ENCODE data around the gene LEO1. TPM values are rescaled to one million over a fixed set of nuclear protein-coding genes. Genes with fewer than 3 reads are reported as not detected.
A peak's percentile ranks its signal among the peaks of the same experiment; 100 is the strongest.

Gene LEO1
- total and polyA plus RNA-seq, 10 of the 15 experiments (the other 5 are each of a cell fraction or from before 2014, with no cell fraction given), result 13.6 to 50.6 (median 32.4) TPM

DNA sequence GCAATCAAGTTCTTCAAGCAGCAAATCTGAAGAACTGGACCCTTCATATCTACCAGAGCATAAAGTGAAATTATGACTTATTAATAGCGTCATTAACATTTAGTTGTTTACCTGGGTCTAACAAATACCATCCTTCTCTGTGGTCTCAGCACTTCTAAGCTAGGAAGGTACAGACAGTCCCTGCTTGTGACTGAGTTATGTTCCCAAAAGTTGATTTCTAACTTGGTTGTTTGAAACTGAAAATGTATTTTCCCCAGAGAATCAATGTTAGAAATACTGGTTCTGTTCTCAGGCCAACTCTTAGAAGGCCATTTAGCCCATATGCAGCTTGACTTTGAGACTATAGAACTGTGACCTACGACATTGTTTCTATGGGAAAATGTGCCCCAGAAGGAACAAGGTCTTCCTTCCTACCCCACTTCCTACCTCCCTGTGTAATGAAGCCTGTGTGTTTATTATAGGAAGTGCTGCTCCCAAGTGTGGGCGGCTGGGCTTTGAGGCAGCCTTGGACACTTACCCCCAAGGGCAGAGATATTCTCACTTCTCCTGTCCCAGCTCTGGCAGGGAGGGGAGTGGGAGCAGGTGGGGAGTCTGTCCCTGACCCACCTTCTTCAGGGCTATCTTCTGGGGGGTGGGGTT lies 35.2 kb upstream of the LEO1 start:
- H2AFZ ChIP-seq (ENCODE audit: control insufficient read depth, low read depth, low read length), result peak overlapping the region; percentile 13
- in situ Hi-C loops (cut with MboI) (no loop called here), intact Hi-C loops (cut with micrococcal nuclease; ENCODE audit: unreplicated experiment) (loop anchor here (2.0 to 5.0 kb wide), 3 partner anchors 24 to 270 kb away; partner anchors contain the start of gene LYSMD2)
- ATAC-seq (peak; percentile 49), FAIRE-seq (no peak), DNase-seq (ENCODE audit: low read depth, low spot score) (peak; percentile 83)
- ChIA-PET SMC1A (ENCODE audit: uncharacterized antibody, unreplicated experiment) (interaction anchor here (0.8 to 5.7 kb wide), 20 partner anchors 11 to 271 kb away, joined by 3 to 68 read pairs (median 8); partner anchors contain the start of genes BCL2L10 and LYSMD2), POLR2A (interaction anchor here (1.0 to 5.0 kb wide), 15 partner anchors 8 to 172 kb away, joined by 3 to 54 read pairs (median 7); partner anchors contain the start of gene MAPK6), RAD21 (ENCODE audit: unreplicated experiment) (interaction anchor here (0.6 to 5.1 kb wide), 26 partner anchors 14 to 271 kb away, joined by 3 to 54 read pairs (median 5); partner anchors contain the start of genes LEO1 and MAPK6), CTCF (interaction anchor here (0.6 to 2.1 kb wide), 21 partner anchors 11 to 134 kb away, joined by 3 to 11 read pairs (median 4); no protein-coding TSS in a partner anchor)
- peak overlapping the region; percentile 99 for H3K27ac ChIP-seq (ENCODE audit: control insufficient read depth, insufficient read depth)
- H3K9ac ChIP-seq (ENCODE audit: control insufficient read depth, insufficient read depth, low read length), result peak overlapping the region; percentile 78
- 0% methylated on average over 3 of the region's 3 CpGs for WGBS (ENCODE audit: insufficient coverage, insufficient replicate concordance, low lambda C conversion rate, missing lambda C conversion rate)
- no peaks in the 10 kb centered on the region for H3K36me3 ChIP-seq (ENCODE audit: control insufficient read depth in 2 of 2, insufficient read depth in 2 of 2, low read length in 1 of 2)
- H3K4me1 ChIP-seq (ENCODE audit: control insufficient read depth, insufficient read depth, low read length), result peaks cover 64% of the 10 kb centered on the region
- H3K4me3 ChIP-seq, result peak overlapping the region; percentile 26; the same call in 1 of the 2 replicates
- no peaks in the 10 kb centered on the region for H3K27me3 ChIP-seq (replicated peaks in 1 of 2; ENCODE audit: control insufficient read depth in 2 of 2, insufficient read depth in 2 of 2, low read length in 1 of 2)
- H4K20me1 ChIP-seq (ENCODE audit: control insufficient read depth, insufficient read depth), result no peaks in the 10 kb centered on the region
- peaks cover 11% of the 10 kb centered on the region for H3K9me3 ChIP-seq (replicated peaks; ENCODE audit: control insufficient read depth, insufficient read depth, low read length)
- no peaks in the 10 kb centered on the region for H3K79me2 ChIP-seq (ENCODE audit: control insufficient read depth, insufficient read depth, low read length)
- peak overlapping the region; percentile 72 for H3K4me2 ChIP-seq (ENCODE audit: control insufficient read depth, insufficient read depth)
- TSS peak; percentile 70 for BruUV-seq (replicated peaks)
- TF ChIP-seq STAT3 (IDR thresholded peaks at IDR 0.05; ENCODE audit: low read depth, low read length), result no peak; the same call in 1 of the 2 replicates
- no peak for TF ChIP-seq SP1 (IDR thresholded peaks at IDR 0.05; ENCODE audit: low read depth, low read length)
- TF ChIP-seq JUNB (IDR thresholded peaks at IDR 0.05), result no peak
- no peak for TF ChIP-seq KAT2A (conservative IDR thresholded peaks at IDR 0.05; ENCODE audit: control insufficient read depth, low read depth, low read length)
- no peak for TF ChIP-seq NR2C1 (IDR thresholded peaks at IDR 0.05)
- no peak for TF ChIP-seq ZNF592 (IDR thresholded peaks at IDR 0.05)
- no peak for TF ChIP-seq E2F8 (IDR thresholded peaks at IDR 0.05; ENCODE audit: low read depth, partially characterized antibody)
- TF ChIP-seq ZNF217 (IDR thresholded peaks at IDR 0.05), result no peak
- no peak; the same call in 1 of the 2 replicates for TF ChIP-seq PML (IDR thresholded peaks at IDR 0.05; ENCODE audit: low read length)
- no peak for TF ChIP-seq MYB (IDR thresholded peaks at IDR 0.05; ENCODE audit: borderline replicate concordance, low read depth, low read length)
- no peak for TF ChIP-seq CHD2 (IDR thresholded peaks at IDR 0.05; ENCODE audit: borderline replicate concordance, low read depth, low read length)
- no peak for TF ChIP-seq RAD51 (IDR thresholded peaks at IDR 0.05)
- no peak for TF ChIP-seq NFYB (IDR thresholded peaks at IDR 0.05; ENCODE audit: insufficient read depth, low read depth, low read length)
- no peak for TF ChIP-seq SREBF1 (IDR thresholded peaks at IDR 0.05; ENCODE audit: low read length)
